ENCODE measurements around the gene RPL5.

Gene RPL5

DNA sequence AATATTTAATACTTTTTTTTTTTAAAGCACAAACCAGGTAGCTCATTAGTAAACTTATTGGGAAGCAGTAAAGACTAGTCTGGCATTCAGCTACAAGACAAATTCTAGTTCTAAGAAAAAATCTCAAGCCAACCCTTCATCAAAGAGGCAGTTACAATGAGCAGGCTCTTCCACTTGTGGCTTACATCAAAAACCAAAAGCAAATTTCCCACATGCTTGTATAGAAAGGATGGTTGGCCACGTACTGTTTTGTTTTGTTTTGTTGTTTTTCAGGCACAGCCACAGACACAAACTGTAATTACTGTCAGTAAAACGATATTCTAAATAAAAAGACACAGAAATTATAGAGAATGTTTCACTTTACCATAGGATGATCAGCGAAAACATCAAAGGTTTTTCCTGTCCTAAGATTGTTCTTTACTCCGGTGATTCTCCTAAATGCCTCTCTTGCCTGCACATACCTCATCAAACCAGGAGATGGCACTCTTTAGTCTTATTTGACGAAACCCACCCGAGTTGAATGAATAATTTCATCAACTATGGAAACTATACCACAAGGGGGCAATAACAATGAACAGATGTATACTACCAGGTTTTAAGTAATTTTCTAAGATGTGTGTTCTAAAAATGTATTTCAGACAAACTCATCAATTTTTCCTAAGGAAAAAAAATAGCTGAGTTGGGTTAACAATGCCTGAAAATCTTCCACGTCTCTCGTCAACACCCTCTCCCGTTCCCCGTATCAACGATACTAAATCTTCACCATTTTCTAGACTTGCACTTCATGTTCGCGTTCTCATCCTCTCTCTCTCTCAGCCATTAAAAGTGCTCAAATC, 26.9 kb downstream of the RPL5 start:
- peak; percentile 91 to 95 for DNase-seq

DNA sequence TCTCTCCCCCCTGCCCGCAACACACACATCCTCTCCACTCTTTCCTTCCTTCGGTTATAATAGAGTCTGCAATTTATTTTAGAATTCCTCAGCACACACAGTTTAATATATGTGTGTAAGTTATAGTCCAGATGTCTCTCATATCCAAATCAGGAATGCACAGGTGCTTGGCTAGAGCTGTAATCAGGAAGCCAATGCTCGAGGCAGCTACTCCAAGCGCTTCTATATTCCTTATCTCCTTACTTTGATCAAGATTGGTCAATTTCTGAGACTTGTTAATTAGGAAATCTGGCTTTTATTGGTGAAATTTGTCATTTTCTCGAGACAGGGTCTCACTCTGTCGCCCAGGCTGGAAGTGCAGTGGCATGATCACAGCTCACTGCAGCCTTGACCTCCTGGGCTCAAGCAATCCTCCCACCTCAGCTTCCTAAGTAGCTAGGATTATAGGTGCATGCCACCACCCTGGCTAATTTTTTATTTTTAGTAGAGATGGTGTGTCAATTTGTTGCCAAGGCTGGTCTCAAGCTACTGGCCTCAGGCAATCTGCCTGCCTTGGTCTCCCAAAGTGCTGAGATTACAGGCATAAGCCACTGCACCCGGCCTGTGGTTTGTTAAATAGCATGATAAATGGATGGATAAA, 27.7 kb downstream of the RPL5 start:
- DNase-seq, result no peak

DNA sequence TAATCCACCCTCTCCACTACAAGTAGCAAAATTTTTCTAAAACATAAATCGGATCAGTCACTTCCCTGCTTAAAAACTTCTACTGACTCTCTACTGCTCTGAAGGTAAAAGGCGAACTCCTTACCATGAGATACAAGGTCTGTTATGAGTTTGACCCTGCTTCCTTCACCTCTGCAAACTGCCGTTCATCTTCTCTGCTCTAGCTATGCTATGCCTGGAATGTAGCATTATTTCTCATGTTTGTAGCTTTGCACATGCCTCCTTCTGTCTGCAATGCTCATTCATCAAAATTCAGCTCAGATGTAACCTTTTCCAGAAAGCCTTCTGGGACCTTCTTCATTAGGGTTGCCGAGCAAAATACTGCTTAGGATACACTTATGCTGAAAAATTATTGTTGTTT, 30.8 kb downstream of the RPL5 start:
- no peak for DNase-seq

DNA sequence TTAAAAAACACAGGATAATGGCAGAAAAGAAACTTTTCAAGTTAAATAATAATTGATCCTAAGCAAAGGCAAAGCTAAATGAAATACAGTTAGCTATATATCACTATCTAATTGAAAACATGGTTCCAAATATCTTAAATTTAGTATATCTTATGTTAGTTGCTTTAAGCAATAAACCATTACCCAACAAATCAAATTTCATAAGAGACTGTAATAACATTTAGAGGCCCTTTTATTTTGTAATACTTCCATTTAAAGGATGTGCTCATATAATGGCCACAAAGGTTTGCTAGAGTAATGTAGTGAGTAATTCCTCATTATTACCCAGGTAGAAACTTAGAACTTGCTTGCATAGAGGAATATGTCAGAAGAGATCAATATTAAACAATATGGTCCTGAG, 32.3 kb downstream of the RPL5 start:
- no peak for DNase-seq

DNA sequence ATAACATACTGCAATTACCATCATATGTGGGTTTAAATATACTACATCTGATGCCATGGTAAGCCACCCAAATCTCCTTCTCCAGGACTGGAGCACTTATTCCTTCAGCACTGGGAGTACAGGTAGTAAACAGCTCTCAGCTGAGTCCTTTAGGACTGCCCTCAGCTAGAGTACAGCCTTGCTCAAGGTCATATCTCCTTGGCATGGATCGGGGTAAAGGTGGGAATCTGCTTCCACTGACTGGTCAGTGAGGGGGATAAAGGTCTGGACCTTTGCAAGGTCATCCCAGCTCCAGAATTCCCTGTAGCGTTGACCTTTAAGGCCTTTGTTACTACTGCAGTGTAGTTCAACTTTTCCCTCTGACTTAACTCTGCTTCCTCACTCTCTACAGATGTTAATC, 38.8 kb downstream of the RPL5 start:
- DNase-seq, result no peak

DNA sequence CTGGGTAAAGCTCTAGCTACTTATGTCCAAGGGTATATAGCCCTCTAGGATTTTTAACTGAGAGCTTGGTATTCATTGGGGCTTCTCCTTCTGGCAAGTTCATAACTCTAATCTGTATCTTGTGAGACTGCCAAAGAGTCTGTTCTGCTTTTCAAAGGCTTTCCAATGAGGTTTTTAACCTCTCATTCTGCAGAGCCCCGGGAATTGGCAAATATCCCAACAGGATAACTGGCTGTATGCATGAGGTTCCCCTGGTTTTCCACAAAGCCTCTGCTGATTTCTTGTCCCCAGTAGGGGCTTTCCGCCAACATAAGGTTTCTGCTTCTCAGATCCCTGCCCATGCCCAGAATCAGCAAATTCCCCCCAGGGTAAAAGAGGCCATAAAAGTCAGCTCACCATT, 40.9 kb downstream of the RPL5 start:
- DNase-seq, result no peak

DNA sequence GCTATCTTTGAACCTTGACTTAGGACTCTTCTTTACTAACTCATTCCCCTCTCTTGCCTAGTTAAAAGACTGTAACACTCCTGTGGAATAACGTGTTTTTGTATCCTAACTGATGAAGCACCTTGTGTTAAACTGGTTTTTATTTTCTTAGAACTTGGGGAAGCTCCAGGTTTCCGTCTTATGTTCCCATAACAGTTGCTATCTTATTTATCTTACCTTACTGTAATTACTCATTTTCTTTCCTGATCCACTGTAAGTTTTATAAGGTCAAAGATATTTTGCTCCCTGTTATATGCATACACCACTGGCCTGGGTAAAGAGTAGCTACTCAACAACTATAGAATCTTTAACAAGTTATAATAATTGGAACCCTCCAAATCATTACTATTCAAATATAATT, 43.1 kb downstream of the RPL5 start:
- DNase-seq, result no peak

DNA sequence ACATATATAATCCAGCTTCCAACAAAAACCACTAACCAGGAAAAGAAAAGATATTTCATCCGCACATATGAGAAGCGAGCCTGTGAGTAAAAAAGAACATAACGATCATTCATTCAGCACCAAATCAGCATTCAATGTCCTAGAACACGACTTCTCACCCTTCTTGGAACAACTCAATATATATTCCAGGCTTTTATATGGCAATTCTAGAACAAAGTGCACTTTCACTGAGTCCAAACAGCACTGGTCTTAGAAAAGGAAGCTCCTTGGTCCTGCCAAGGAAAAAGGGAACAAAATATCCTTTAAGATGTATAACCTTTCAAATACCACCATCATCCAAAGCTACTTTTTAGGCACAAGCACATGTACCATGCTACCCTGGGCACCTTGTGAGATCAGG, 44.5 kb downstream of the RPL5 start:
- DNase-seq, result no peak

DNA sequence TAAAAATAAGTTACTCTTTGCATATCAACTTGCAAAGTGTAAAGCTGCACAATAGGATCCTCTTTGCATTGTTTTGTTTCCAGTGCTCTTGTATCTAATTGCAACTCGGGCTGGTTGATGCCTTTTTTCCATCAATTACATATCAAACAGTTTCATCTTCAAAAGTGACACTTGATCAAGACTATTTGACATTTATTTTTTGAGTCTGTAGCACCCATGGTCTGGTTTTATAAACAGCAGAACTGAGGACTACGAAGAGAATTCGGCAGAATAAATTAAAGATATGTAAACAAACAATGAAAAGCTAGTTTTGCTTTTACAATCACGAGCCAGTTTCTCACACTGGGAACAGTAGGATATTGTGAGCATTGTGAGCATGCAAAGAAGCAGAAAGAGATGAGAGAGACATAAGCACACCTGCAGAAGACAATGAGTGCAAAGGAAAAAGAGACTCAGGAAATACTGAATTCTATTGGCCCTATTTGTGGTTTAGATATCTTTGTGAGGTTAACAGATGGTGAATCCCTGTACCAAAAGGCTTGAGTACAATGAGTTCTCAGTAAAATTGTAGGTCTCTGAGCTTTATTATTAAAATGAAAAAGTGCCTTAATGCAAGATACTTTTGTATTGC, 45.4 kb downstream of the RPL5 start:
- no peak for DNase-seq

DNA sequence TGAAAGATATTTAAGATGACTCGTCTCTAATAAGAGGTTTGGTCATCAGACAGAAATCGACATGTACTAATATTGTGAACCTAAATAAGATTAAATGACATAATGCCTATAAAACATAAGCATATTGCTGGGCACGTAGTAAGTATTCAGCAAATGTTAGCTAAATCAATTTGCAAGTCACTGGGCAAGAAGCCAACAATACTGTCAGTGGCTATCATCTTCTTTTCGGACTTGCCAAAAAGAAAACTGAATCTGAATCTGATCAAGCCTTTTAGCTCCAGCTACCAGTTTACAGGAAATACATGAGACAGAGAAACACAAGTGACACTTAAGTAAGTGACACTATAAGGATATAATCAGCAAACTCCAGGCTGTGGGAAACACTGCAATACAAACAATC, 46.0 kb downstream of the RPL5 start:
- no peak for DNase-seq

DNA sequence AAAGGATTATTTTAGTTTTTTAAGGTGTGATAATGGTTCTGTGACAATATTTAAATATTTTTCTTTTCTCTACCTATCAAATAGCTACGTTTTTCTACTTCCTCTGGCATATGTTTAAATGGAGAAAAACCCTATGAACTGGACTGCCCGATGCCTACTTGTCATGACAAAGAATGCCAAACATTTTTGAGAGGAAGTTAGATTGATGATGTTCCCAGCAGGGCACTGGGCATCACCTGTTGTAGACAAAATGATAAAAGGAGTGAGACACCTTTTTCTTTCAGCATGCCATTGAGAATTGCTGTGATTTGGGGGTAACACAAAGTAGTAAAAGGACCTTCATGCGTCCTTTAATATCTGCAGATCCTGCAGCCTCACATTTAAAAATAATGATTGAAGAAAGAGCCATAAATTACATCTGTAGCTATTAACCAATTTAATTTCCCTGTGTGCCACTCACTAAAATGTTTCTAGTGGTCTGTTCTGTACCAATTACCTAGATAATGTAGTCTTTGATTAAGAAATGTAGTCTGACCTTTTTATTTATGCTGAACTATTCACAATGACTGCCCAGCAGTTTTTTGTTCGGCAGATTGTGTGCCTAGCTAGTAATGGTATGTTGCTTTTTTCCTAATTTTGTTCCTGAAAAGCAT, 47.6 kb downstream of the RPL5 start:
- no peak for DNase-seq

DNA sequence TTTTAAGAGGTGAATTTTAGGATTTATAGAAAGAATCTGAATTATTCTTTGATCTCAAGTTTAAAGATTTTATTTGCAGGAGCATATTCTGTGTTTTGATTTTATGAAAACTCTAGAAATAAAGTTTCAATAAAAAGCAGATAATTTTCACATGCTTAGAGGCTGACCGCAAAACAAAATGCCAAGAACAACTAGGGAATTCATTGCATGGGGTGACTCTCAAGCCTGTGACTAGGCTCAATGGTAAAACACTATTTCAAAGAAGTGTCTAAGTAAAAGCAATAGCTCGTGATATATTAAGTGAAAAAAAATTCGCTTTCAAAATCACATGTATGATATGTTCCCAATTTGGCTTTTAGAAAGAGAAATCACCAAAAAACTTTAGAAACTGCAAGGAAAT, 49.6 kb downstream of the RPL5 start:
- DNase-seq, result no peak

DNA sequence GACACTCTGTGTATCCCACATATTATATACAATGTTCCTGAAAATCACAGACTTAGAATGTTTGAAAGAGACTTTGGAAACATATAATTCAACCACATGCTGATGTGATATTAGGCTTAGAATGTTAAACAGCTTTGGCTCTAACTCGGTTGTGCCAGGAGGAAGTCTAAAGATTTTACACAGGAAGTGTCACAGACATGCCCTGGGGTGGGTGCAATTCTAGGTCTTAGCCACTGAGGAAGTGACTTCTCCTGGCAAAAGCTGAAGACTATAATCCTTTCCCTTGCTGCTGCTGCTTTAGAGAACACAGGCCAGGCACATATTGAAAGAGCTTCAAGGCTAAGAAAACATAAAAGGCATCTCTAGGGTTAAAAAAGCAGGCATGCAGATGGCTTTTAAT, 51.0 kb downstream of the RPL5 start:
- DNase-seq, result peak; percentile 75 to 79

DNA sequence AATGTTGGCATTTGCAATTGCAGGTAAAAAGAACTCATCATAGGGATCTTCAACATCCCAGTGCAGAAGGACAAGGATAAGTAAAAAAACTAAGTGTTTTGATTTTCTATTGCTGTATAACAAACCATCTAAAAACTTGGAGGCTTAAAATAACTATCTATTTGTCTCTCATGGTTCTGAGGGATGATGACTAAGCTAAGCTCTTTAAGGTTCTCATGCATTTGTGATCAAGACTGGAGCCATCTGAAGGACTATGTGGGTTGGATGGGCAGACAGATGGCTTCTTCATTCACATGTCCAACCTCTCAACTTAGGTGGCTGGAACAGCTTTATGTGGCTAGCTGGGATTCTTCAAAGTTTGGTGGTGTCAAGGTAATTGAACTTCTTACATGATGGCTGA, 51.5 kb downstream of the RPL5 start:
- DNase-seq, result no peak

DNA sequence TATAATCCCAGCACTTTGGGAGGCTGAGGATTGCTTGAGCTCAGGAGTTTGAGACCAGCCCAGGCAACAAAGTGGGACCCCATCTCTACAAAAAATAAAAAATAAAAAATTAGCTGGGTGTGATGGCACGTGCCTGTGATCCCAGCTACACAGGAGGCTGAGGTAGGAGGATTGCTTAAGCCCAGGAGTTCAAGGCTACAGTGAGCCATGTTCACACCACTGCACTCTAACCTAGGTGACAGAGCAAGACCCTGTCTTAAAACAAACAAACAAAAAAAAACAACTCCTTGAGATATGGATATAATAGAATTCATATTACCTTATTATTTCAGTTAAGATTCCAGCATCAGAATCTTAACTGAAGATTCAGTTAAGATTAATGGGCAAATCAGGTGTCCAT, 52.4 kb downstream of the RPL5 start:
- no peak for DNase-seq

DNA sequence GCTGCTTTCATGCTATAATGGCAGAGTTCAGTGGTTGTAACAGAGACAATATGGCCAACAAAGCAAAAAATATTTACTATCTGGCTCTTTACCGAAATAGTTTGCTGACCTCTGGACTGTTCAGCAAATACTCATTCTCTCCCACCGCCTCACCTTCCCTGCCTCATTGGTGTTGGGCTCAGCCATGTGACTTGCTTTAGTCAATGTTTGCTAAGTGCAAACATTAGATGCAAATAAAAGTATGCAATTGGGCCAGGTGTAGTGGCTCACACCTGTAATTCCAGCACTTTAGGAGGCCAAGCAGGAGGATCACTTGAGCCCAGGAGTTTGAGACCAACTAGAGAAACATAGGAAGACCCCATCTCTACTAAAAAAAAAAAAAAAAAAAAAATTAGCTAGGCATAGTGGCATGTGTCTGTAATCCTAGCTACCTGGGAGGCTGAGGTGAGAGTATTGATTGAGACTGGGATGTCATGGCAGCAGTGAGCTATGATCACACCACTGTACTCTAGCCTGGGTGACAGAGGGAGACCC, 55.1 kb downstream of the RPL5 start:
- DNase-seq, result no peak

DNA sequence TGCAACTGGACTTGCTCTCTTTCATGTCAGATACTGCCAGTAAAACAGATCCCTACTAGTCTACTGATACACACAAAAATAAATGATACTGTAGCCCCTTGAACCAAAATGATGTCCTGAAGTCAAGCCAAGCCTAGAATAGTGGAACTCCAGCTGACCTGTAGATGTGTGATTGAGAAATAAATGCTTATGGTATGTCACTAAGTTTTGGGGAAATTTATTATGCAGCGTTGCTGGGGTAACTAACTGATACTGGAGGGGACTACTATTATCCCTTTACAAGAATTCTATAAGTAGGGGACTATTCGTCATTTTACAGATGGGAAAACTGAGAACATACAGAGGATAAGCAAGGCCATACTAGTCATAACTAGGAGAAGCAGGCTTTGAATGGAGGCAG, 55.6 kb downstream of the RPL5 start:
- no peak for DNase-seq

Data from Kasumi-1 (cell line).